K562 (cell line): ENCODE results near the gene LTA. TPM values are rescaled to one million over a fixed set of nuclear protein-coding genes. Genes with fewer than 3 reads are reported as not detected.

Source experiments
- CTCF ChIP-seq, 3 experiments: IDR thresholded peaks in 2 of 3; conservative IDR thresholded peaks in 1 of 3; 2 replicates each; pipeline ENCODE4 v1.5.1; 2011 to 2012; ENCODE audit warnings: low read length in 3 of 3, mild to moderate bottlenecking in 3 of 3, control low read depth in 2 of 3, improper control_type of control experiment in 1 of 3, inconsistent platforms in 1 of 3, low read depth in 1 of 3, mixed read lengths in 1 of 3, moderate library complexity in 1 of 3; ENCODE audit not compliant: insufficient read depth in 2 of 3
- GTF2B ChIP-seq: IDR thresholded peaks from 2 replicates; pipeline ENCODE4 v1.6.1; 2011; ENCODE audit not compliant: insufficient read length; ENCODE audit errors: extremely low read depth
- HDAC6 ChIP-seq: IDR thresholded peaks from 2 replicates; pipeline ENCODE4 v1.6.1; 2012; ENCODE audit warnings: low read depth, mild to moderate bottlenecking, control low read depth, inconsistent platforms, low read length, moderate library complexity
- NFIX ChIP-seq: fragments of 250-450 bp; sonication (Bioruptor Pico); IDR thresholded peaks from 2 replicates; pipeline ENCODE4 v1.4.0; 2020; ENCODE audit warnings: low read depth, mild to moderate bottlenecking, moderate library complexity
- POLR2AphosphoS2 ChIP-seq: IDR thresholded peaks from 2 replicates; pipeline ENCODE4 v1.6.1; 2012; ENCODE audit warnings: low read length, improper control_type of control experiment
- SIN3A ChIP-seq, 2 experiments: fragments of 150-350 bp in 1 of 2; IDR thresholded peaks; 2 replicates each; pipeline ENCODE4 v1.6.1; 2011 to 2016; ENCODE audit warnings: borderline replicate concordance in 2 of 2, low read depth in 2 of 2, low read length in 2 of 2, mild to moderate bottlenecking in 2 of 2, moderate library complexity in 2 of 2; ENCODE audit not compliant: control insufficient read depth in 1 of 2
- SMARCA4 ChIP-seq: fragments of 450-650 bp; IDR thresholded peaks from 2 replicates; pipeline ENCODE4 v1.6.1; 2016
- ZBTB7A ChIP-seq: IDR thresholded peaks from 2 replicates; pipeline ENCODE4 v1.6.1; 2011; ENCODE audit warnings: low read depth, mild to moderate bottlenecking, low read length, moderate library complexity, borderline replicate concordance; ENCODE audit not compliant: control insufficient read depth
- ZNF407 ChIP-seq: fragments of 450-650 bp; IDR thresholded peaks from 2 replicates; pipeline ENCODE4 v1.6.1; 2016; ENCODE audit warnings: low read depth
- ZNF41 ChIP-seq: fragments of 250-450 bp; sonication (Bioruptor Pico); conservative IDR thresholded peaks from 2 replicates; pipeline ENCODE4 v1.4.0; 2020; ENCODE audit warnings: mild to moderate bottlenecking
- ZNF695 ChIP-seq: fragments of 450-650 bp; formaldehyde crosslinking; IDR thresholded peaks from 2 replicates; pipeline ENCODE4 v1.4.0; 2020; ENCODE audit warnings: mild to moderate bottlenecking, moderate library complexity
- ZNF766 ChIP-seq: fragments of 200-800 bp; sonication (Bioruptor generic); conservative IDR thresholded peaks from 2 replicates; pipeline ENCODE4 v1.6.1; 2016; ENCODE audit warnings: missing genetic modification characterization, missing compliant biosample characterization
- ZNF830 ChIP-seq: fragments of 250-450 bp; sonication (Bioruptor Pico); IDR thresholded peaks from 2 replicates; pipeline ENCODE4 v1.5.0; 2021; ENCODE audit warnings: mild to moderate bottlenecking
- polyA plus RNA-seq, 8 experiments: library from polyadenylated mRNA; depleted of rRNA in 4 of 8; stranded (reverse) in 5 of 8; unstranded in 3 of 8; fragments of >200 nt; fragmentation: Nextera tagmentation in 2 of 8; fragmentation: Illumina TruSeq in 1 of 8; extraction: Ambion mirVana in 2 of 8; extraction: Trizol in 1 of 8; gene quantifications; 2 replicates each; pipeline versions ENCODE4 v1.2.1 to v1.2.3, GENCODE V29; 2011 to 2014; ENCODE audit warnings: inconsistent platforms in 1 of 8, missing spikeins in 1 of 8
- total RNA-seq, 7 experiments: library from RNA; depleted of rRNA in 6 of 7; stranded (reverse); fragments of >200 nt in 6 of 7; fragmentation: Illumina TruSeq in 2 of 7; extraction: Trizol in 2 of 7; gene quantifications; 2 replicates each; pipeline versions ENCODE4 v1.2.1 to v1.2.3, GENCODE V29; 2011 to 2021; ENCODE audit warnings: low replicate concordance in 1 of 7

LTA gene
- total and polyA plus RNA-seq, 9 of the 15 experiments (the other 6 are each of a cell fraction or from before 2014, with no cell fraction given) = 0.80 TPM; not detected in 8

GRCh38 chr6:31609519-31610406 lies 37.7 kb downstream of the LTA start (continued):
- TF ChIP-seq ZNF407 = no peak
- TF ChIP-seq ZNF830 (CRISPR knock-in tag) = no peak
- no peak for TF ChIP-seq GTF2B
- no peak for TF ChIP-seq ZBTB7A
- TF ChIP-seq ZNF41 (CRISPR knock-in tag) = no peak
- TF ChIP-seq ZNF695 = no peak
- peak in 2 of 3 experiments; percentile 9 to 27; a peak in 2 of 6 replicates for TF ChIP-seq CTCF (IDR thresholded peaks at IDR 0.05 in 2 of 3, conservative IDR thresholded peaks at IDR 0.05 in 1 of 3; ENCODE audit: insufficient read depth in 2 of 3, low read depth in 1 of 3, low read length in 3 of 3)
- no peak for TF ChIP-seq HDAC6
- TF ChIP-seq NFIX (CRISPR knock-in tag) = peak; percentile 11; the same call in 1 of the 2 replicates
- TF ChIP-seq POLR2AphosphoS2 = no peak
- 0 out of 2 replicates have a peak, but pooled peaks have one; percentile 16 for TF ChIP-seq SMARCA4
- TF ChIP-seq ZNF766 = no peak; the same call in 1 of the 2 replicates
- no peak for TF ChIP-seq SIN3A (IDR thresholded peaks at IDR 0.05; ENCODE audit: borderline replicate concordance in 2 of 2, control insufficient read depth in 1 of 2, low read depth in 2 of 2, low read length in 2 of 2)
